Activated naive CD4-positive, alpha-beta T cell treated with anti-CD3 and anti-CD28 coated beads, Interleukin-2, amount 50 U/mL, for 72 hours (primary cell): ENCODE results near the gene DOCK3. TPM values are rescaled to one million over a fixed set of nuclear protein-coding genes. Genes with fewer than 3 reads are reported as not detected.
"Not testable (repeated sequence)": the region's sequence is repeated elsewhere in the genome, so short reads cannot be mapped to it uniquely, and the experiment has no call there.

Experiments used
- ATAC-seq, 2 donors: fragments of 150-1000 bp; cut with Tn5 transposase; 2 replicates each; pipeline ENCODE4 v1.10.0; 2021; ENCODE audit warnings: mild to moderate bottlenecking in 2 of 2, moderate library complexity in 2 of 2
- DNase-seq, 2 donors: peaks; one replicate each; pipeline ENCODE4 v3.0.0; 2021 to 2022; ENCODE audit warnings: low spot score in 2 of 2
- H3K27ac Mint-ChIP-seq, 2 donors: one replicate each; pipeline ENCODE4 v1.8.0; 2022; ENCODE audit warnings: mild to moderate bottlenecking in 2 of 2, mixed read lengths in 2 of 2
- H3K36me3 Mint-ChIP-seq, 2 donors: one replicate each; pipeline ENCODE4 v1.8.0; 2022; ENCODE audit warnings: mixed read lengths in 2 of 2
- H3K9me3 Mint-ChIP-seq, 2 donors: one replicate each; pipeline ENCODE4 v1.8.0; 2022; ENCODE audit warnings: mixed read lengths in 2 of 2
- total RNA-seq, 2 donors: library from RNA; stranded (reverse); gene quantifications; one replicate each; pipeline ENCODE4 v1.2.3, GENCODE V29; 2022

Gene DOCK3
- total RNA-seq, 2 donors from 2014 or later: 4.1 to 4.8 TPM

DNA sequence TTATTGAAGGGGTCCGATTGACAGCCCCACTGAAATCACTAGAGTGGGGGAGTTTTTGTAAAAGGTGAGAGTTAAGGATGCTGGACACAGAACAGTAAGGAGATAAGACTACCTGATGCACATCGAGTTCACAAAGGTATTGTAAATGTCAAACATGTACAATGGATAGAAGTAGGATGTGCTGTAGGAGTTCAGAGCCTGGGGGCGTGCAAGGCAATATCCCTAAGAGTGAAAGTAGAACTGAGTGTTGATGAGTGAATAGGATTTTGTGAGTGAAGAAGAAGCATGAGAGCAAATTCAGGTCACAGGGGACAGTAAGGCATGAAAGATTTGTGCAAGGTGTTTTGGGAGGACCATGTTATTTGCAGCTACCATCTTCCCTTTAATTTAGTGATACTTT lies 21.5 kb downstream of the DOCK3 start:
- Mint-ChIP-seq H3K9me3 (peaks cover 6 to 12% of the 10 kb centered on the region in 2 donors), H3K27ac (no peak overlapping the region), H3K36me3 (peaks cover 6 to 15% of the 10 kb centered on the region in 2 donors)
- DNase-seq (no peak), ATAC-seq (no peak)

DNA sequence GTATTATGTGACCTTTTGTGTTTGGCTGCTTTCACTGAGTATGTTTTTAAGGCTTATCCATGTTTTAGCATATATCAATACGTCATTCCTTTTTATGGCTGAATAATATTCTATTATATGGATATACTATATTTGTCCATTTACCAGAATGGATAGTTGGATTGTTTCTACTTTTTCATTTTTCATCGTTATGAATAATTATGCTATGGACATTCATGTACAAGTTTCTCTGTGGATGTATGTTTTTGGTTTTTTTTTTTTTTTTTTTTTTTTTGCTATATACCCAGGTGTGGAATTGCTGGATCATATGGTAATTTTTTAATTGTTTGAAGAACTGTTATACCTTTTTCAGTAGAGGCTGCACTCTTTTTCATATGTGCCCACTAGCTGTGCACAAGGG lies 23.5 kb downstream of the DOCK3 start:
- Mint-ChIP-seq H3K9me3 (peaks cover 6 to 23% of the 10 kb centered on the region in 2 donors), H3K27ac (no peak overlapping the region), H3K36me3 (peaks cover 6 to 15% of the 10 kb centered on the region in 2 donors)
- no peak for DNase-seq
- ATAC-seq: no peak

DNA sequence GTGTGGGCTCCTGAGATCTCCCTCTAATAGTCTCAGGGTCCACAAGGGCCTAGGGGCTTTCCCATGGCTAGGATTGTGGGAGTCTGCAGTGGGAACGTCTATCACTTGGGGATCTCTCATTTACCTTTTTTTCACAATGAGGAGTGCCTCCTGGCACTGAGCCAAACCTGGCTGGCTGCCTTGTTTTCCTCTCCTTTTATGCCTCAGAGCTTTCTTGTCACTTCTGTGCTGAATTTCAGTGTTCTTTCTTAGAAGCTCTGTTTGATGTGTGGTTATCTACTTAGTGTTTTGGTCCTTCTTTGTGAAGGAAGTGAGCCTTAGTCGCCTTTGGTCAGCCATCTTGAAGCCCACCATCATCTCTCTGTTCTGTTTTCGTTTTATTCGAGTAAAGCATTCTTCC lies 33.9 kb downstream of the DOCK3 start:
- no peak for DNase-seq
- no peak for ATAC-seq
- Mint-ChIP-seq H3K9me3 (peaks cover 11 to 13% of the 10 kb centered on the region in 2 donors), H3K27ac (no peak overlapping the region), H3K36me3 (peaks cover 5 to 8% of the 10 kb centered on the region in 2 donors)

DNA sequence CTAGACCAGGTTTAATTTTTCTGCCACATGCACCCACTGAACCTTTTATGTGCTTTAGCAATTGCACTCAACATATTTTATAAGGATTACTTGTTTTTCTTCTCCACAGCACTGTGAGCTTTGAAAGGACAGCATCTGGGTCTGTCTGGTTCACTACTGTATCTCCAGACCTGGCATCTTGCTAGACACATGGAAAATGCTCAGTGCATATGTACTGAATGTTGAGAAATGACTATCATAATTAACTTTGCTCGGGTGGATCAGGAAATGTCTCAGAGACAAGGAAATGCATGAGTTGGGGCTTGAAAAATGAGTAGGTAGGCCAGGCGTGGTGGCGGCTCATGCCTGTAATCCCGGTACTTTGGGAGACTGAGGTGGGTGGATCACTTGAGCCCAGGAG lies 40.2 kb downstream of the DOCK3 start:
- Mint-ChIP-seq H3K9me3 (no peaks in the 10 kb centered on the region), H3K36me3 (peaks cover 0 to 9% of the 10 kb centered on the region in 2 donors), H3K27ac (no peak overlapping the region)
- no peak for ATAC-seq
- no peak for DNase-seq

DNA sequence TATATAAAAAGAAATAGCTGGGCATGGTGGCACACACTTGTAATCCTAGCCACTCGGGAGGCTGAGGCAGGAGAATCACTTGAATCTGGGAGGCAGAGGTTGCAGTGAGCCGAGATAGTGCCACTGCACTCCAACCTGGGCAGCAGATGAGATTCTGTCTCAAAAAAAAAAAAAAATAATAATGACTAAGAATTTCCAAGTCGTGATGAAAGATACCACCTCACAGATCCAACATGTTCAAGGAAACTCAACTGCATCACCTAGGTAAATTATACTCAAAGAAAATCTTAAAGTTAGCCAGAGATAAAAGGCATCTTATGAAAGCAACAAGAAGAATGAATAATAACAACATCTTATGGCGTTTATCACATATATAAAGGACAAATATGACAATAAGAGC lies 50.1 kb downstream of the DOCK3 start:
- DNase-seq: no peak
- H3K36me3 Mint-ChIP-seq: peaks cover 0 to 9% of the 10 kb centered on the region in 2 donors

DNA sequence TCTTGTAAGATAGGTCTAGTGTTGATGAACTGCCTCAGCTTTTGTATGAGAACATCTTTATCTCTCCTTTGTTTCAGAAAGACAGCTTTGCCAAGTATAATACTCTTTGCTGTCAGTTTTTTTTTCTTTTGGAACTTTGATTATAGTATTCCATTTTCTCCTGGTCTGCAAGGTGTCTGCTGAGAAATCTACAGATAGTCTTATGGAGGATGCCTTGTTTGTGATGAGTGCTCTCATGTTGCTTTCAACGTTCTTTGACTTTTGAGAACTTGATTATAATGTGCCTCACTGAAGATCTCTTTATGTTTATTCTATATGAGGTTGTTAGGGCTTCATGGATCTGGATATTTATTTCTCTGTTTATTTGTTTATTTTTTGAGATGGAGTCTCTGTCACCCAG lies 60.3 kb downstream of the DOCK3 start:
- ATAC-seq (no peak), DNase-seq (no peak)
- H3K27ac Mint-ChIP-seq: no peak overlapping the region
- peaks cover 0 to 12% of the 10 kb centered on the region in 2 donors for H3K36me3 Mint-ChIP-seq
- H3K9me3 Mint-ChIP-seq: peaks cover 0 to 4% of the 10 kb centered on the region in 2 donors

More for the DNA sequence above, 50.1 kb downstream of the DOCK3 start:
- H3K27ac Mint-ChIP-seq: no peak overlapping the region
- peaks cover 0 to 8% of the 10 kb centered on the region in 2 donors for H3K9me3 Mint-ChIP-seq
- ATAC-seq: no peak

DNA sequence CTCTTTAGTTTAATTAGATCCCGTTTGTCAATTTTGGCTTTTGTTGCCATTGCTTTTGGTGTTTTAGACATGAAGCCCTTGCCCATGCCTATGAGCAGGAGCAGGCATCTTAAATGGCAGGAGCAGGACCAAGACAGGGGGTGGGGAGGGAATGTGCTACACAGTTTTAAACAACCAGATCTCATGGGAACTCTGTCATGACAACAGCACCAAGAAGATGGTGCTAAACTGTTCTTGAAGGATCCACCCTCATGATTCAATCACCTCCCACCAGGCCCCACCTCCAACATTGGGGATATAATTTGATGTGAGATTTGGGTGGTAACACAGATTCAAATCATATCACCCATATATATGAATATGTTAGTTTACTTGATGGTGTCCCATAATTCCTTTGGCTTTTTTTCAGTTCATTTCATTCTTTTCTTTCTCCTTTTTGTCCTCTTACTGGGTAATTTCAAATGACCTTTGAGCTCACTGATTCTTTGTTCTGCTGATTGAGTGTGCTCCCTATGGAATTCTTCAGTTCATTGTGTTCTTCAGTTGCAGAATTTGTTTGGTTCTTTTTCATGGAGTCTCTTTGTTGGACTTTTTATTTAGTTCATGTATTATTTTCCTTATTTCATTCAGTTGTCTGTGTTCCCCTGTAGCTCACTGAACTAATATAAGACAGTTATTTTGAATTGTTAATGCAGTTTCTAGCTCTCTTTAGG lies 62.6 kb downstream of the DOCK3 start:
- H3K36me3 Mint-ChIP-seq: peaks cover 0 to 12% of the 10 kb centered on the region in 2 donors
- DNase-seq (no peak), ATAC-seq (no peak)
- H3K27ac Mint-ChIP-seq: no peak overlapping the region
- H3K9me3 Mint-ChIP-seq: peaks cover 0 to 4% of the 10 kb centered on the region in 2 donors

DNA sequence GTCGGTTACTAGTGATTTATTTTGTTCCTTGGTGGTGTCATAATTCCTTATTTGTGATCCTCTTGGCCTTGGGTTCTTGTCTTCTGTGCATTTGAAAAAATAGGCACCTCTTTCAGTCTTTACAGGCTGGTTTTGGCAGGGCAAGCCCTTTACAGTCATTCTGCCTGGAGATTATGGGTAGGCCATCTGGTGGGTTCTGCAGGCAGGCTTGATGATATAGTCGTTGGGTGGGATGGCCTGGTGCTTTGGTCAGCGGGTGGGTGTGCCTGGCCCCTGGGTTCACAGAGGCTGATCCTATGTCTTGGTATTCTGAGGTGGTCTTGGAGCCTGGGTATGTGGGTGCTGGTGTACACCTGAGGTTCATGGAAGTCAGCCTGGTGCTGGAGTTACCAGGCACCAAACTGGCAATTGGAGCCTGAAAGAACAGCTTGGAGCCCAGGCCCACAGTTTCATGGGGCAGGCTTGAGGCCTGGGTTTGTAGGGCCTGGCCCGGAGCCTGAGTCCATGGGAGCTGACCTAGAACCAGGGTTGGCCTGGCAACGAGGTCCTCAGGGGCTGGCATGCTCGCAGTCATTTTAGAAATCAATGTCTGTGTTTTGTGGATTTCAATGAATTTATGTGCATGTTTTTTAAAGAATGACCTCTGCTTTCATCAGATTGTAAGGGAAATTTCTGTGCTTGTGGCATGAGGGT lies 63.3 kb downstream of the DOCK3 start:
- no peak for ATAC-seq
- Mint-ChIP-seq H3K36me3 (peaks cover 0 to 12% of the 10 kb centered on the region in 2 donors), H3K27ac (no peak overlapping the region), H3K9me3 (peaks cover 0 to 4% of the 10 kb centered on the region in 2 donors)
- DNase-seq: no peak

DNA sequence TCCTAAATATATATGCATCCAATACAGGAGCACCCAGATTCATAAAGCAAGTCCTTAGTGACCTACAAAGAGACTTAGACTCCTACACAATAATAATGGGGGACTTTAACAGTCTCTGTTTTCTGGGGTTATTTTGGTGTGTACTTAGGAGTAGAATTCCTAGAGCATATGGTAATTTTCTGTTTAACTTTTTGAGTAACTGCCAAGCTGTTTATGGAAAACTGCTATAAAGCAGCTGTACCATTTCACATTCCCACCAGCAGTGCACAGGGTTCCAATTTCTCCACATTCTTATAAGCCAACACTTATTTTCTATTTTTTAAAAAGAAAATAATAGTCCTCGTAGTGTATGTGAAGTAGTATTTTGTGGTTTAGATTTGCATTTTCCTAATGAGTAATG lies 68.9 kb downstream of the DOCK3 start:
- ATAC-seq: no peak
- H3K9me3 Mint-ChIP-seq: no peaks in the 10 kb centered on the region
- no peak overlapping the region for H3K27ac Mint-ChIP-seq
- no peaks in the 10 kb centered on the region for H3K36me3 Mint-ChIP-seq
- DNase-seq: no peak

DNA sequence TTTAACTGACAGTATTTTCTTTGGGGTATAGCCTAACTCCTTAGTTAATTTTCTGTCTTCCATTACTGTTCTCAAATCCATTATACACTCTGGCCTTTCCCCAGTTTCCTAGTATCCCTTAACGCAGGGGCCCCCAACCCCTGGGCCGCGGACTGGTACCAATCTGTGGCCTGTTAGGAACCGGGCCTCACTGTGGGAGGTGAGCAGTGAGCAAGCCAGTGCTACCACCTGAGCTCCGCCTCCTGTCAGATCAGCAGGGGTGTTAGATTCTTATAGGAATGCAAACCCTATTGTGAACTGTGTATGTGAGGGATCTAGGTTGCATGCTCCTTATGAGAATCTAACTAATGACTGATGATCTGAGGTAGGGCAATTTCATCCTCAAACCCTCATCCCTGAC lies 75.1 kb downstream of the DOCK3 start:
- no peaks in the 10 kb centered on the region for H3K36me3 Mint-ChIP-seq
- no peak for ATAC-seq
- H3K9me3 Mint-ChIP-seq: no peaks in the 10 kb centered on the region
- H3K27ac Mint-ChIP-seq: no peak overlapping the region
- DNase-seq: no peak

DNA sequence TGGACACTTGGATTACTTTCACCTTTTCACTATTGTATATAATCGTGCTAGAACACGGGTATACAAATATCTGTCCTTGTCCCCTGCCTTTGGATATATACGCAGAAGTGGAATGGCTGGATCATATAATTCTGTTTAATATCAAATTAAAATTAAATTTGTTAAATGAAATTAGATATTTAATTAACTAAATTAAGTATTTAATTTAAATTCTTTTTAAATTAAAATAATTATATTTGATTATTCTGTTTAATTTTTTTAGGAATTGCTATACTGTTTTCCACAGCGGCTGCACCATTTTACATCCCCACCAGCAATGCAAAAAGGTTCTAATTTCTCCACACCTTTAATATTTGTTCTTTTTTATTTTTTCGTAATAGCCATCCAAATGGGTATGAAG lies 84.3 kb downstream of the DOCK3 start:
- H3K9me3 Mint-ChIP-seq: no peaks in the 10 kb centered on the region
- DNase-seq: no peak
- H3K27ac Mint-ChIP-seq: no peak overlapping the region
- ATAC-seq: no peak
- no peaks in the 10 kb centered on the region for H3K36me3 Mint-ChIP-seq

DNA sequence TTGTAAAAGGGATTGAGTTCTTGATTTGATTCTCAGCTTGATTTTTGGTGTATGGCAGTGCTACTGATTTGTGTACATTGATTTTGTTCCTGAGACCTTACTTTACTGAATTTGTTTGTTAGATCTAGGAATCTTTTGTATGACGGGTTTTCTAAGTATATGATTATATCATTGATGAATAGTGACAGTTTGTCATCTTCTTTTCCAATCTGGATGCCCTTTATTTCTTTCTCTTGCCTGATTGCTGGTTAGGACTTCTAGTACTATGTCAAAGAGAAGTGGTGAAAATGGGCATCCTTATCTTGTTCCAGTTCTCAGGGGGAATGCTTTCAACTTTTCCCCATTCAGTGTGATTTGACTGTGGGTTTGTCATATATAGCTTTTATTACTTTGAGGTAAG lies 103.0 kb downstream of the DOCK3 start:
- peaks cover 0 to under 1% of the 10 kb centered on the region in 2 donors for H3K36me3 Mint-ChIP-seq
- no peak overlapping the region for H3K27ac Mint-ChIP-seq
- DNase-seq: no peak
- no peak for ATAC-seq
- H3K9me3 Mint-ChIP-seq: peaks cover 0 to 4% of the 10 kb centered on the region in 2 donors

DNA sequence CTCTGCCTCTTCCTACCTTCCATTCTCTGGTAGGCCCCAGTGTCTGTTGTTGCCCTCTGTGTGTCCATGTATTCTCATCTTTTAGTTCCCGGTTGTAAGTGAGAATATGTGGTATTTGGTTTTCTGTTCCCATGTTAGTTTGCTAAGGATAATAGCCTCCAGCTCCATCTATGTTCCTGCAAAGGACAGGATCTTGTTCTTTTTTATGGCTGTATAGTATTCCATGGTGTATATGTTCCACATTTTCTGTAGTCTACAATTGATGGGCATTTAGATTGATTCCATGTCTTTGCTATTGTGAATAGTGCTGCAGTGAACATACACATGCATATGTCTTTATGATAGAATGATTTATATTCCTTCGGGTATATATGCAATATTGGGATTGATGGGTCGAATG lies 107.0 kb downstream of the DOCK3 start:
- ATAC-seq, DNase-seq, H3K27ac Mint-ChIP-seq: not testable (repeated sequence)
- Mint-ChIP-seq H3K36me3 (peaks cover 16 to 20% of the 10 kb centered on the region in 2 donors), H3K9me3 (peaks cover 7 to 14% of the 10 kb centered on the region in 2 donors)

DNA sequence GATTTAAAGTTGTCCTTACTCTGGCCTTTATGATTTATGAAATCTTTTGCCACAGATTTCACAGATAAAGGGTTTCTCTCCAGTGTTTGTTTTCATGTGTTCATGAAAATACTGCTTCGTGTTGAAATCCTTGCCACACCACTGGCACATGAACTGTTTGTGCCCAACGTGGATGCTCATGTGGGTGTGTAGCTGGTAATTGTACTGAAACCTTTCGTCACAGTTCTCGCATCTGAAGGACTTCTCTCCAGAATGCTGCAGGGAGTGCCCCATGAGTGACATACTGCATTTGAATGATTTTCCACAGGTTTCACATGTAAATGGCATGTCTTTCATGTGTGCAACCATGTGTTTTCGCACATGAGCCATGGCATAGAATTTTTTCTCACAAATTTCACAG lies 111.9 kb downstream of the DOCK3 start:
- H3K27ac Mint-ChIP-seq: no peak overlapping the region
- peaks cover 7 to 14% of the 10 kb centered on the region in 2 donors for H3K9me3 Mint-ChIP-seq
- ATAC-seq: no peak
- peaks cover 16 to 20% of the 10 kb centered on the region in 2 donors for H3K36me3 Mint-ChIP-seq
- DNase-seq: no peak

DNA sequence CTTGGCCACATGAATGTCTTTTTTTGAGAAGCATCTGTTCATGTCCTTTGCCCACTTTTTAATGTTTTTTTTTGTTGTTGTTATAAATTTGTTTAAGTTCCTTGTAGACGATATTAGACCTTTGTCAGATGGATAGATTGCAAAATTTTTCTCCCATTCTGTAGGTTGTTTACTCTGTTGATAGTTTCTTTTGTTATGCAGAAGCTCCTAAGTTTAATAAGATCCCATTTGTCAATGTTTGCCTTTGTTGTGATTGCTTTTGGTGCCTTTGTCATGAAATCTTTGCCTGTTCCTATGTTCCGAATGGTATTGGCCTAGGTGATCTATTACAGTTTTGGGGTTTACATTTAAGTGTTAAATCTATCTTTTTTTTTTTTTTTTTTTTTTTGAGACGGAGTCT lies 116.2 kb downstream of the DOCK3 start:
- not testable (repeated sequence) for H3K9me3 Mint-ChIP-seq, H3K36me3 Mint-ChIP-seq, H3K27ac Mint-ChIP-seq, DNase-seq, ATAC-seq

DNA sequence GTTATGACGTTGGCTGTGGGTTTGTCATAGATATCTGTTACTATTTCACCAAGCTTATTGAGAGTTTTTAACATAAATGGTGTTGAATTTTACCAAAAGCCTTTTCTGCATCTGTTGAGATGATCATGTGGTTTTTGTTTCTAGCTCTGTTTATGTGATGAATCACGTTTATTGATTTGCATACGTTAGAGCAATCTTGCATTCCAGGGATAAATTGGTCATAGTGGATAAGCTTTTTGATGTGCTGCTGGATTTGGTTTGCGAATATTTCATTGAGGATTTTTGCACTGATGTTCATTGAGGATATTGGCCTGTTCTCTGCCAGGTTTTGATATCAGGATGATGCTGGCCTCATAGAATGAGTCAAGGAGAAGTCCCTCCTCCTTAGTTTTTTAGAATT lies 117.8 kb downstream of the DOCK3 start:
- DNase-seq: no peak
- ATAC-seq: no peak

DNA sequence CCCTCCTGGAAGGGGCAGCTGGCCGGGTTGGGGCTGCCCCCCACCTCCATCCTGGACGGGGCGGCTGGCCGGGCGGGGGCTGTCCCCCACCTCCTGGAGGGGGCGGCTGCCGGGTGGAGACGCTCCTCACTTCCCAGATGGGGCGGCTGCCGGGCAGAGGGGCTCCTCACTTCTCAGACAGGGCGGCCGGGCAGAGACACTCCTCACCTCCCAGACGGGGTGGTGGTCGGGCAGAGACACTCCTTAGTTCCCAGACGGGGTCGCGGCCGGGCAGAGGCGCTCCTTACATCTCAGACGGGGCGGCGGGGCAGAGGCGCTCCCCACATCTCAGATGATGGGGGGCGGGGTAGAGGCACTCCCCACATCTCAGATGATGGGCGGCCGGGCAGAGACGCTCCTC lies 129.1 kb downstream of the DOCK3 start:
- Mint-ChIP-seq H3K36me3 (peaks cover 25 to 31% of the 10 kb centered on the region in 2 donors), H3K9me3 (peaks cover 20 to 30% of the 10 kb centered on the region in 2 donors)
- H3K27ac Mint-ChIP-seq, DNase-seq, ATAC-seq: not testable (repeated sequence)

More for the DNA sequence above, 117.8 kb downstream of the DOCK3 start:
- Mint-ChIP-seq H3K9me3 (no peaks in the 10 kb centered on the region), H3K27ac (no peak overlapping the region), H3K36me3 (no peaks in the 10 kb centered on the region)
